GM10248 (cell line): Measurements from ENCODE around the gene VRK1.

Experiments
- CTCF ChIA-PET: fragments of 300-600 bp; sonication (Branson Sonifier 250); formaldehyde crosslinking; extraction: SDS; loops from one replicate; lab custom pipeline; 2021; ENCODE audit warnings: antibody characterized with exemption; lab: Yijun Ruan, JAX
- POLR2A ChIA-PET: fragments of 350-650 bp; sonication (Branson Sonifier 250); formaldehyde crosslinking; extraction: SDS; loops from one replicate; lab custom pipeline; 2020; ENCODE audit warnings: antibody characterized with exemption; lab: Yijun Ruan, JAX
- DNase-seq: peaks from one replicate; pipeline ENCODE4 v3.0.0; 2012; ENCODE audit errors: extremely low spot score
- TF ChIP-seq, protein P1 (sequence below): IDR thresholded peaks from 2 replicates; pipeline ENCODE4 v1.5.1; 2012; ENCODE audit warnings: mild to moderate bottlenecking, low read depth; ENCODE audit errors: extremely low read depth, missing control alignments, control extremely low read depth

VRK1 gene

DNA sequence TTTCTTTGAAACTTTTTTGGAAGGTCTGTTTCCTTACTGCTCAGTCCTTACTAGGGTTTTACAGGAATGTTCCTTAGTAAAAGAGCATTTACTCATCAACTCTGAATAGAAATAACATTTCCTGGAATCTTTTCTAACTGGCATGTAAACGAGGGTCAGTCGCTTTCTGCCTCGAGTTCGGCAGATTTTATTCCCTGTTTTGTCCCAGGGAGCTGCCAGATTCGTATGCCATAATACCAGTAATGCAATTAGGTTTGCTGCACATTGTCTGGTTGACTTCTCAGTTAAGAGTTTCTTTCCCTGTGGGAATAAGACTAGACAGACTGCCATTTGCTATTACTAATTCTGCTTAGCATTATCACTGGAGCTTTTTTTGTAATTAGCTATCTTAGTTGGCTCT is 91.9 kb downstream of the VRK1 start:
- TF ChIP-seq, protein P1, sequence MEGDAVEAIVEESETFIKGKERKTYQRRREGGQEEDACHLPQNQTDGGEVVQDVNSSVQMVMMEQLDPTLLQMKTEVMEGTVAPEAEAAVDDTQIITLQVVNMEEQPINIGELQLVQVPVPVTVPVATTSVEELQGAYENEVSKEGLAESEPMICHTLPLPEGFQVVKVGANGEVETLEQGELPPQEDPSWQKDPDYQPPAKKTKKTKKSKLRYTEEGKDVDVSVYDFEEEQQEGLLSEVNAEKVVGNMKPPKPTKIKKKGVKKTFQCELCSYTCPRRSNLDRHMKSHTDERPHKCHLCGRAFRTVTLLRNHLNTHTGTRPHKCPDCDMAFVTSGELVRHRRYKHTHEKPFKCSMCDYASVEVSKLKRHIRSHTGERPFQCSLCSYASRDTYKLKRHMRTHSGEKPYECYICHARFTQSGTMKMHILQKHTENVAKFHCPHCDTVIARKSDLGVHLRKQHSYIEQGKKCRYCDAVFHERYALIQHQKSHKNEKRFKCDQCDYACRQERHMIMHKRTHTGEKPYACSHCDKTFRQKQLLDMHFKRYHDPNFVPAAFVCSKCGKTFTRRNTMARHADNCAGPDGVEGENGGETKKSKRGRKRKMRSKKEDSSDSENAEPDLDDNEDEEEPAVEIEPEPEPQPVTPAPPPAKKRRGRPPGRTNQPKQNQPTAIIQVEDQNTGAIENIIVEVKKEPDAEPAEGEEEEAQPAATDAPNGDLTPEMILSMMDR: no peak
- no peak for DNase-seq
- POLR2A ChIA-PET: no interaction called here
- CTCF ChIA-PET: interaction anchor here (0.9 kb wide), 1 partner anchor 15 kb away, joined by 3 read pairs; no protein-coding TSS in a partner anchor

DNA sequence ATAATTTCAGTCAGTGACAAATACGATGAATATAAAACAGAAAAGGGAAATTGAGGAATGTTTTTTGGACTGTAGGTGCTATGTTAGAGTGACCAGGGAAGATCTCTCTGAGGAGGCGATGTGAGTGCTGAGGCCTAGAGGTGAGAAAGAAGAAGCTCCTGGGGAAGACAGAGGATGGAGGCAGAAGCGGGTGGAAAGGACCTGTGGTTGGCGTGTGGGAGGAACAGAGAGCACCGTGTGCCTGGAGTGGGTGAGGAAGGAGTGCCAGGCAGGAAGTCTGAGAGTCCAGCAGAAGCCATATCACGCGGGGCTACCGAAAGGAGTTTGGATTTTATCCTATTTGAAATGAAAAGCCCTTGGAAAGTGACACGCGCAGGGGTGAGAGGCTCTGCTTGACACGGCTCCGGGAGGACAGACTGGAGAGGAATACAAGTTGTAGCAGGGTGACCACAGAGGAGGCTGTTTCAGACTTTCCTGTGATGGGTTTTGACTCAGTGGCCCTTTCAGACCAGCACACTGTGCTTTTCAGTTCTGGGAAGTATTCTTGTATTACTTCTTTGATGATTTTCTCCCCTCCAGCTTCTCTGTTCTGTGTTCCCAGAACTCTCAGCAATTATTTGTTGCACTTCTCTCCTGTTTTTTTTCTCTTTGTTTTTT is 96.9 kb downstream of the VRK1 start:
- CTCF ChIA-PET: interaction anchor here (1.1 to 3.0 kb wide), 4 partner anchors 10 to 66 kb away, joined by 3 to 10 read pairs (median 6); no protein-coding TSS in a partner anchor
- POLR2A ChIA-PET: no interaction called here
- DNase-seq: no peak
- TF ChIP-seq, protein P1: no peak

DNA sequence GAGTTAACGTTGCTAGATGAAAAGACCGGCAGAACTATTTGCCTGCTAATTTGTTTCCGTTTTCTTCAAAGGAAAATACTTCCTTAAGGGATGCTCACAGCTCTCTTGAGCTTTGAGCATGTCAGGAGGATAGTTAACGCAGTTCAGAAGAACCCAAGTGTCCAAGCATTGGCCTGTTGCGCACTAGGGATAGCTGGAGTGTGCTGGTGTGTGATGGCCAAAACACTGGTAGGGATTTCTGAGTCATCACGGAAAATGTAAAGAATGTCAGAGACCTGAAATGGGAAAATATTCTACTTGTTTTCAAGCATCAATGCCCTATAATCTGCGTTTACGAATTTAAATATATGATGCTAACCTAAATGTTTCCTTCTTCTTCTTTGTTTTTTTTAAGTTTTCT is 97.8 kb downstream of the VRK1 start:
- ChIA-PET POLR2A (no interaction called here), CTCF (interaction anchor here (2.2 to 3.0 kb wide), 2 partner anchors 19 to 42 kb away, joined by 9 to 10 read pairs; no protein-coding TSS in a partner anchor)
- TF ChIP-seq, protein P1: no peak
- DNase-seq: no peak

DNA sequence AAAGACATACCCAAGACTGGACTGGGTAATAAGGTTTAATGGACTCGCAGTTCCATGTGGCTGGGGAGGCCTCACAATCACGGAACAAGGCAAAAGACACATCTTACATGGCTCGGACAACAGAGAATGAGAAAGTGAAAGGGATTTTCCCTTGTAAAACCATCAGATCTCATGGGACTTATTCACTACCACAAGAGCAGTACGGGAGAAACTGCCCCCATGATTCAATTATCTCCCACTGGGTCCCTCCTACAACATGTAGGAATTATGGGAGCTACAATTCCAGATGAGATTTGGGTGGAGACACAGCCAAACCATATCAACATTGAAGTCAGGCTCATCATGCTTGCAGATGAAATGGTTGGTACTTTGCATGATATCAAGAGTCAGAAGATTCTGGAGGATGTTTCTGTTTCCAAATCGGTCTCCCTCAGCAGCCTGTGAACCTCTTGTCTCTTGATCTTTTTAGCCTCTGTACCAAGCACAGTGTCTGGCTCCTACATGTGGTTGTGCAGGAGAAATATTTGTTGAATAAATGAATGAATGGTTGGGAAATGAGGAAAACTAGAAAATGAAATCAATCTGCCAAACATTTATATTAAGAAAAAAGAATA is 98.6 kb downstream of the VRK1 start:
- TF ChIP-seq, protein P1: no peak
- POLR2A ChIA-PET: no interaction called here
- CTCF ChIA-PET: no interaction called here
- peak; percentile 36 for DNase-seq

DNA sequence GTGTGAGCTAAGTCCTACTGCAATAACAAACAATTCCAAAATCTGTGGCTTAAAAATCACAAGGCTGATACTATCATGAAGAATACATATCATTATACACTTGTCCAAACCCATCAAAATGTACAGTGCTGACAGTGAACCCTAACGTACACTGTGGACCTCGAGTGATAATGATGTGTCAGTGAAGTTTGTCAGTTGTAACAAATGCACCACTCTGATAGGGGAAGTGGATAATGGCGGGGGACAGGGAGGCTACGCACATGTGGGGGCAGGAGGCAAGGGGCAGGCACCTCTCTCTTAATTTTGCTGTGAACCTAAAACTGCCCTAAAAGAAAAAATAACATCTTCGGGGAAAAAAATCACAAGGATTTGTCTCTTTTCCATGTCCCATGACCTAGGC is 100.0 kb downstream of the VRK1 start:
- TF ChIP-seq, protein P1: no peak
- DNase-seq: no peak
- ChIA-PET CTCF (interaction anchor here (1.4 to 1.9 kb wide), 3 partner anchors 12 to 385 kb away, joined by 3 to 5 read pairs (median 3); no protein-coding TSS in a partner anchor), POLR2A (no interaction called here)

DNA sequence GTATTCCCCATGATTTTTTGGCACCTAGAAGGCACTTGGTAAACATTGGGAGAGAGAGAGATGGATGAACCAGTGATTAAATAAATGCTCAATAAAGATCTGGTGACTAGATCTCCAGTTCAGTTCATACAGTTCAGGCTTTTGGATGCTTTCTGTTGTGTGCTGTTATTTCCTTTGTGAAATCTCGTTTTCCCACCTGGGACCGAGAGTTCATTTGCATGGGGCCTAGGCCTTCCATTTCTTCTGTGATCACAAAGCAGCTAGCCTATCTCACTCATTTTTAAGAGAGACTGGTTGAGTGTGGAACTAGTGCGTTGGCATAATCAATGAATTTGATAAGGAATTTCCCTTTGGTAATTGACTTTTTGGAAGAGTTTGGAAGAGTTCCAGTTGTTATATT is 104.0 kb downstream of the VRK1 start:
- CTCF ChIA-PET: no interaction called here
- TF ChIP-seq, protein P1: no peak
- DNase-seq: peak; percentile 49
- POLR2A ChIA-PET: no interaction called here
